Measurements from ENCODE around the gene SEPHS1. TPM values are rescaled to one million over a fixed set of nuclear protein-coding genes. Genes with fewer than 3 reads are reported as not detected.

SEPHS1 gene
- total RNA-seq, 1 experiment from 2014 or later, result 63.0 TPM

- Histone ChIP-seq H3K4me3 (no peak overlapping the region), H3K9me2 (ENCODE audit: insufficient read depth) (no peaks in the 10 kb centered on the region), H2AFZ (no peak overlapping the region), H3K9me3 (ENCODE audit: insufficient read depth, low read depth) (no peaks in the 10 kb centered on the region), H3K79me2 (ENCODE audit: low read depth) (no peaks in the 10 kb centered on the region), H3K4me2 (no peak overlapping the region), H3K27ac (no peak overlapping the region), H3K4me1 (replicated peaks; ENCODE audit: insufficient read depth) (no peaks in the 10 kb centered on the region), H3K36me3 (ENCODE audit: low read depth) (no peaks in the 10 kb centered on the region), H3F3A (ENCODE audit: insufficient read depth, low read depth) (no peaks in the 10 kb centered on the region), H3K27me3 (ENCODE audit: insufficient read depth, low read depth) (no peaks in the 10 kb centered on the region), H4K20me1 (ENCODE audit: insufficient read depth) (no peaks in the 10 kb centered on the region)
- DNase-seq, result no peak
- CTCF ChIA-PET, result no interaction called here
- no TSS peak for BruUV-seq (replicated peaks)
- POLR2A ChIA-PET (ENCODE audit: unreplicated experiment), result interaction anchor here (0.6 kb wide), 1 partner anchor 32 kb away, joined by 5 read pairs; no protein-coding TSS in a partner anchor
- intact Hi-C loops (cut with micrococcal nuclease; ENCODE audit: unreplicated experiment), result no loop called here
- TF ChIP-seq EZH2 (IDR thresholded peaks at IDR 0.05; ENCODE audit: low read depth) (no peak), CTCF (conservative IDR thresholded peaks at IDR 0.05) (no peak)
Measured at GRCh38 chr10:13294784-13295183, 53.3 kb downstream of the SEPHS1 start.

DNA sequence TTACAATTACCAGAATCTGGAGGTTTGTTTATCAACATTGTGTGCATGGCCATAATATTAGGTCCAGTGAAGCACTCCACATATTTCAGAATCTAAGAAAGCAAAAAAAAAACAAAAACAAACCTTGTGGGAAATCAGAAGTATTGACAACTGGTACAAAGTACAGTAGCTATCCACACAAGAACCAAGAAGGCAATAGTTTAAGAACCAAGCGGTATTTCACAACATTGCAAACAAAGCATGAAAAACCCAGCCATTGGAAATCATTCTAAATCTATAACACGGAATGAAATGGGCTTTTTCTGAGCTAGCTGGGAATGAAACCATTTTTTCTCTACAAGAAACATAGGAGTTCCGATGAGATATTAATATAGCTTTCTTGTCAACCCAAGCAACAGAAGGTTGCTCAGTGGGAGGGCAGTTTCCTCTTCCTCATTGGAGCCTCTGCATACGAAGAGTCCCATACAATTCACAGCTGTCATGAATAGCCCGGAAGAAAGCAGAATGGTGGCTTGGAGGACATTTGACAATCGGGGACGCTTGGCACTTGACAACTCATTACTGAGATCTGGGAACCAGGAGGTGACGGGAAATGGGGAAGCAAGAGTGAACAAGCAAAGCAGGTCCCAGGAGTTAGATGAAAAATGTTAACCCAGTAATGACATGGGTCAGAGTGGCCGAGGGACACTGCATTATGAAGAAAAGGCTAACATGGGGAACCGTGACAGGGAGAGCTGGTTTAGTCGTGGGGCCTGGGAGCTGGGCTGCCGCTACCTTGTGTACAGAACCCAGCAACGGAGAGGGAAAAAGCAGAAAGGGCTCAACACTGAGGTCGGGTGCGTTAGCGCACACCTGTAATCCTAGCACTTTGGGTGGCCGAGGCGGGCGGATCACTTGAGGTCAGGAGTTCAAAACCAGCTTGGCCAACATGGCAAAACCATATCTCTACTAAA is 56.0 kb downstream of the SEPHS1 start:
- H3K9me2 ChIP-seq (ENCODE audit: insufficient read depth), result no peaks in the 10 kb centered on the region
- no peaks in the 10 kb centered on the region for H3K27me3 ChIP-seq (ENCODE audit: insufficient read depth, low read depth)
- intact Hi-C loops (cut with micrococcal nuclease; ENCODE audit: unreplicated experiment), result no loop called here
- H3K9me3 ChIP-seq (ENCODE audit: insufficient read depth, low read depth), result no peaks in the 10 kb centered on the region
- no TSS peak for BruUV-seq (replicated peaks)
- ChIA-PET POLR2A (ENCODE audit: unreplicated experiment) (no interaction called here), CTCF (no interaction called here)
- H3K36me3 ChIP-seq (ENCODE audit: low read depth), result no peaks in the 10 kb centered on the region
- H3K79me2 ChIP-seq (ENCODE audit: low read depth), result no peaks in the 10 kb centered on the region
- H3K4me2 ChIP-seq, result no peak overlapping the region
- no peaks in the 10 kb centered on the region for H3K4me1 ChIP-seq (replicated peaks; ENCODE audit: insufficient read depth)
- H3F3A ChIP-seq (ENCODE audit: insufficient read depth, low read depth), result no peaks in the 10 kb centered on the region
- no peaks in the 10 kb centered on the region for H4K20me1 ChIP-seq (ENCODE audit: insufficient read depth)
- TF ChIP-seq CTCF (conservative IDR thresholded peaks at IDR 0.05) (no peak), EZH2 (IDR thresholded peaks at IDR 0.05; ENCODE audit: low read depth) (no peak)
- no peak overlapping the region for H3K4me3 ChIP-seq
- DNase-seq, result no peak
- H3K27ac ChIP-seq, result no peak overlapping the region
- no peak overlapping the region for H2AFZ ChIP-seq

DNA sequence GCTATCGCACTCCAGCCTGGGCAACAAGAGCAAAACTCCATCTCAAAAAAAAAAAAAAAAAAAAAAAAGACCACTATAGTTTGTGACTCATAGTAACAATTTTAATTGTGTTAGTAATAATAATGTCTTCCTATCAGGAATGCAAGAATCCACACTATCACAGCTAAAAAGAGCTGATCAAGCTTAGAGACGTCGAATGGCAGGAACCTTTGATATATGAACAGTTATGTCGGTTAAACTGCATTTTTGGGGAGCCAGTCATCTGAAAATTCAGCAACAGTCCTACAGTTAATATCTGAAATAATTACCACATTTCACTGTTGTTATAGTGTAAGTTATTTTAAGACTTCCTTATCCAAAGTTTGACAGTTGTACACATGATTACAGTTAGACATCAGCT is 57.0 kb downstream of the SEPHS1 start:
- Histone ChIP-seq H3K9me2 (ENCODE audit: insufficient read depth) (no peaks in the 10 kb centered on the region), H3K27ac (no peak overlapping the region), H3K4me1 (replicated peaks; ENCODE audit: insufficient read depth) (no peaks in the 10 kb centered on the region), H3K9me3 (ENCODE audit: insufficient read depth, low read depth) (no peaks in the 10 kb centered on the region), H3K4me3 (no peak overlapping the region), H3K36me3 (ENCODE audit: low read depth) (no peaks in the 10 kb centered on the region), H2AFZ (no peak overlapping the region), H3F3A (ENCODE audit: insufficient read depth, low read depth) (no peaks in the 10 kb centered on the region), H4K20me1 (ENCODE audit: insufficient read depth) (no peaks in the 10 kb centered on the region), H3K79me2 (ENCODE audit: low read depth) (no peaks in the 10 kb centered on the region), H3K27me3 (ENCODE audit: insufficient read depth, low read depth) (no peaks in the 10 kb centered on the region), H3K4me2 (no peak overlapping the region)
- ChIA-PET POLR2A (ENCODE audit: unreplicated experiment) (no interaction called here), CTCF (no interaction called here)
- no peak for DNase-seq
- intact Hi-C loops (cut with micrococcal nuclease; ENCODE audit: unreplicated experiment), result no loop called here
- BruUV-seq (replicated peaks), result no TSS peak
- TF ChIP-seq EZH2 (IDR thresholded peaks at IDR 0.05; ENCODE audit: low read depth) (no peak), CTCF (conservative IDR thresholded peaks at IDR 0.05) (no peak)
